Parathyroid adenoma (tissue), 2 donors: ENCODE data around the gene SMARCE1.
A peak's percentile ranks its signal among the peaks of the same experiment; 100 is the strongest.

Source experiments
- H2AFZ ChIP-seq: fragments of 300-600 bp; sonication (generic); one replicate; pipeline ENCODE4 v1.7.0; 2017; ENCODE audit warnings: antibody characterized with exemption, mild to moderate bottlenecking
- H3K27ac ChIP-seq: fragments of 300-600 bp; sonication (generic); one replicate; pipeline ENCODE4 v1.7.0; 2017
- H3K27me3 ChIP-seq: fragments of 300-600 bp; sonication (generic); one replicate; pipeline ENCODE4 v1.7.0; 2017; ENCODE audit warnings: low read length; ENCODE audit not compliant: control insufficient read depth, insufficient read depth
- H3K36me3 ChIP-seq: fragments of 300-600 bp; sonication (generic); one replicate; pipeline ENCODE4 v1.7.0; 2017; ENCODE audit warnings: low read length; ENCODE audit not compliant: control insufficient read depth, insufficient read depth
- H3K4me1 ChIP-seq: fragments of 300-600 bp; sonication (generic); one replicate; pipeline ENCODE4 v1.7.0; 2017; ENCODE audit warnings: control low read depth
- H3K4me2 ChIP-seq: fragments of 300-600 bp; sonication (generic); one replicate; pipeline ENCODE4 v1.7.0; 2017; ENCODE audit warnings: low read length
- H3K4me3 ChIP-seq: fragments of 300-600 bp; sonication (generic); one replicate; pipeline ENCODE4 v1.7.0; 2017; ENCODE audit warnings: low read depth, low read length
- H3K79me2 ChIP-seq: fragments of 300-600 bp; sonication (generic); one replicate; pipeline ENCODE4 v1.7.0; 2017; ENCODE audit warnings: control low read depth
- H3K9ac ChIP-seq: fragments of 300-600 bp; sonication (generic); one replicate; pipeline ENCODE4 v1.7.0; 2017; ENCODE audit warnings: mild to moderate bottlenecking
- H3K9me3 ChIP-seq: fragments of 300-600 bp; sonication (generic); one replicate; pipeline ENCODE4 v1.7.0; 2017; ENCODE audit warnings: low read length; ENCODE audit not compliant: control insufficient read depth
- TF ChIP-seq, protein P1 (sequence below): fragments of 300-600 bp; sonication (generic); IDR thresholded peaks from one replicate; pipeline ENCODE4 v1.7.0; 2017; ENCODE audit warnings: antibody characterized with exemption, mild to moderate bottlenecking
- donor health status: primary hyperparathyroidism.

Gene SMARCE1

DNA sequence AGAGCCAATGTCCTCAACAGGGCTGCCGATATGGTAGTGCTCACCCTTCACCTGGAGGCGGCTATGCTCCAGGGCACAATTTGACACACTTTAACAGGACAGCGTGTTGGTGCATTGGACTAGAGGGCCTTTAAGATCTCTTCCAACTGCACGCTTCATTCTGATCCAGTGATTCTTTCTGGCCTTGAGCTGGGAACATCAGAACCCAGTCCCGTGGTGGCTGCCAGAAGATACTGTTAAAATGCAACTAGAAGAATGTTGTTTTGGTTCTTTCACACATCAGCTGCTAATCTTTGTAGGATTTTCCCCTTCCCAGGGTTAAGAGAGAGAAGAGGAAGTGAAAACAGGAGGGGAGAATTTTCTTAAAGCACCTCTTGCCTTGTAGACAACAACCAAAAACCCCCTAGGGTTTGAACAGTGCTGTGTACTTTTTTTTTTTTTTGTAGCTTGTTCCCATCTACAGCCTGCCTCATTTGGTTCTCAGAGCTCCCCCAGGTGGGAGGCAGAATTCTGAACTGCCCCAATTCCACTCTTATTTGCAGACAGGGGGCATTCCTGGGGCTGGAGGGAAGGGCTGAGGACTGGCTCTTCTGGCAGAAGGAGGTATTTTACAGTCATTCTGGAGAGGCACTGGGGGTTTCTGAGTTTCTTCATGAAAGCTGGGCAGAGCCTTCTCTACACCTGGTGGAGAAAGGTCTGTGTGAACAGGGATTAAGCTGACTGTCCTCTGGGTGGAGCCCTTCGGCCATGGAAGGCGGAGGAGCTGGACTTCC is 32.4 kb downstream of the SMARCE1 start:
- TF ChIP-seq, protein P1, sequence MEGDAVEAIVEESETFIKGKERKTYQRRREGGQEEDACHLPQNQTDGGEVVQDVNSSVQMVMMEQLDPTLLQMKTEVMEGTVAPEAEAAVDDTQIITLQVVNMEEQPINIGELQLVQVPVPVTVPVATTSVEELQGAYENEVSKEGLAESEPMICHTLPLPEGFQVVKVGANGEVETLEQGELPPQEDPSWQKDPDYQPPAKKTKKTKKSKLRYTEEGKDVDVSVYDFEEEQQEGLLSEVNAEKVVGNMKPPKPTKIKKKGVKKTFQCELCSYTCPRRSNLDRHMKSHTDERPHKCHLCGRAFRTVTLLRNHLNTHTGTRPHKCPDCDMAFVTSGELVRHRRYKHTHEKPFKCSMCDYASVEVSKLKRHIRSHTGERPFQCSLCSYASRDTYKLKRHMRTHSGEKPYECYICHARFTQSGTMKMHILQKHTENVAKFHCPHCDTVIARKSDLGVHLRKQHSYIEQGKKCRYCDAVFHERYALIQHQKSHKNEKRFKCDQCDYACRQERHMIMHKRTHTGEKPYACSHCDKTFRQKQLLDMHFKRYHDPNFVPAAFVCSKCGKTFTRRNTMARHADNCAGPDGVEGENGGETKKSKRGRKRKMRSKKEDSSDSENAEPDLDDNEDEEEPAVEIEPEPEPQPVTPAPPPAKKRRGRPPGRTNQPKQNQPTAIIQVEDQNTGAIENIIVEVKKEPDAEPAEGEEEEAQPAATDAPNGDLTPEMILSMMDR = peak; percentile 39
- no peak overlapping the region for H3K27ac ChIP-seq
- H3K4me2 ChIP-seq = no peak overlapping the region
- H3K4me3 ChIP-seq = no peak overlapping the region
- no peak overlapping the region for H2AFZ ChIP-seq
- no peaks in the 10 kb centered on the region for H3K9me3 ChIP-seq
- no peaks in the 10 kb centered on the region for H3K4me1 ChIP-seq
- H3K27me3 ChIP-seq = no peaks in the 10 kb centered on the region
- no peaks in the 10 kb centered on the region for H3K36me3 ChIP-seq
- no peak overlapping the region for H3K9ac ChIP-seq
- no peaks in the 10 kb centered on the region for H3K79me2 ChIP-seq

DNA sequence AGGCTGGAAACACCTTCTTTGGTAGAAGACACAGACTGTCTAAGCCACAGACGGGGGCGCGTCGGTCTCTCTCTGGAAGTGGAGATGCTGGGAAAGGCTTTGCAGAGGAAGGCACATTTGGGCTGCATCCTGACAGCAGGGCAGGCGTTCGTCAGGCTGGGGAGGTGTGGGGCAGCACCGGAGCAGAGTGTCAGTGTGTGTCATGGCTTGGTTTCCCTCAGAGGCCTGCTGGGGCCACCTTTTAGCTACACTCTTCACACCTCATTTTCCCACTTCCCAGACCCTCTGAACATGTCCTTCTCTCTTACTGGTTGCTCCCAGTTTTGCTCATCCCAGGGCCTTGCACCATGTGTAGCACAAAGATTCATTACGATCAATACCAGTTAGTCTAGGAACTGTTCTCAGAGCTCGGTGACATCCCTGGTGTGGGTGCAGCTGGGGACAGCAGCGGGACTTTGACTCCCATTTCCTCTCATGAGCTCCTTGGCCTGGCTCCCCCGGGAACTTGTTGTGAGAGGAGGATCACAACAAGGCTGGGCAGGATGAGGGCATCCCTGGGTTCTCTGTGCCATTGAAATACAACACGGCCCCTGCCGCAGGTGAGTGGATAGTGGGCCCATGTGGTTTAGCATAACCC is 33.1 kb downstream of the SMARCE1 start:
- Histone ChIP-seq H3K9ac (no peak overlapping the region), H3K4me2 (no peak overlapping the region), H3K4me3 (no peak overlapping the region), H3K36me3 (no peaks in the 10 kb centered on the region), H3K27me3 (no peaks in the 10 kb centered on the region), H3K79me2 (no peaks in the 10 kb centered on the region), H3K4me1 (no peaks in the 10 kb centered on the region), H2AFZ (no peak overlapping the region), H3K9me3 (no peaks in the 10 kb centered on the region), H3K27ac (no peak overlapping the region)
- TF ChIP-seq, protein P1 = no peak

DNA sequence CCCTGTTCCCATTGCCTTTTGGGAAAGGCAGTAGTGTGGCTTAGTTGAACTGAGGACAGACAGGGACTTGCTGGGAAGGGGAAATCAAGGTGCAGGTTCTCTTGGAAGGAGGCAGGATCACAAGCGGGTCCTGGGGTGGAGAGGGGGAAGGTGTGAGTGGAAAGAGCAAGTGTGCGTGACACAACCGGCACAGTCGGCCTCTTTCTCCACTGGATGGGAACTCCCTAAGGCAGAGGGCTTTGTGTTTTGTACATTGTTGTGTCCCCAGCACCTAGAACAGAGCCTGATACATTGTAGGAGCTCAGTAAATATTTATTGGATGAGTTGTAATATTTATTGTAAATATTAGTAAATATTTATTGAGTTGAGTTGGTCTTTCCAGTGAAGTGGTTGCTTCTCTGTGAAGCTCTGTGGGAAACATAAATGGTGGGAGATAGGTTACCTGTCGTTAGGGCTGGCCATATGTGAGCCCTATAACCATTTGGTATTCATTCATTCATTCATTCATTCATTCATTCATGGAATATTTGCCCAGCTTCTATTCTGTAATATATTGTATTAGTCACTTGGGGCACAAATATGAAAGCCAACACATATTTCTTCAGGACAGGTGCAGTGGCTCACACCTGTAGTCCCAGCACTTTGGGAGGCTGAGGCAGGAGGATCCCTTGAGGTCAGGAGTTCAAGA is 34.0 kb downstream of the SMARCE1 start:
- no peaks in the 10 kb centered on the region for H3K36me3 ChIP-seq
- H3K9ac ChIP-seq = no peak overlapping the region
- TF ChIP-seq, protein P1 = no peak
- no peaks in the 10 kb centered on the region for H3K79me2 ChIP-seq
- H3K4me3 ChIP-seq = no peak overlapping the region
- H3K27ac ChIP-seq = no peak overlapping the region
- no peak overlapping the region for H2AFZ ChIP-seq
- no peak overlapping the region for H3K4me2 ChIP-seq
- H3K27me3 ChIP-seq = no peaks in the 10 kb centered on the region
- no peaks in the 10 kb centered on the region for H3K9me3 ChIP-seq
- H3K4me1 ChIP-seq = no peaks in the 10 kb centered on the region

DNA sequence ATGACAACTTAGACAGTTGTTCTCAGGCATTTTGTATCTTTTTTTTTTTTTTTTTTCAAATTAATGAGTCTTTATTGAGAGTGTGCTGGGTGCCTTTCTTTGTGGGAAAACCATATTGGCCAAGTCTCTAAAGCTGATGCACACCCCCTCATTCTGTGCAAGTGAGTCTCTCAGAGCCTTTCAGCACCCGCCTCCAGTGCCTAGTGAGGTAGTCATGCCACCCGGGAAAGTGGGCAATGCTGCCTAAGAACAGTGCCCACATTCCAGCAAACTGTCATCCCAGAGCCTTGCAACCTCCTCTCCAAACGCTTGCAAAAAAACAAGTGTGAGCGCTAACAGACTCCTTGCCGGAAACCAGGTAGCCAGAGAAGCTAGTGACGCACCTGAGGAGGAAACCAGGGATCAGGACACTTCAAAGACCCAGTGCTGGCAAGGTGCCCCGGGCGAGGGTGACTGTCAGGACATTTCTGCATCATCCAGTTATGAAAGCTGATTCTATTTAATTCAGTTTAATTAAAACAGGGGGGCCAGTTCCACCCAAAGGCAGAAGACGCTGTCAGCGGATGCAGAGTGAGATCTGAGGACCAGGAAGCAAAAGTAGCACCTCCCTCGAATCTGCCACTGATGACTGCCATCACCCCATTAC is 34.9 kb downstream of the SMARCE1 start:
- Histone ChIP-seq H3K27me3 (no peaks in the 10 kb centered on the region), H3K4me2 (no peak overlapping the region), H3K4me3 (no peak overlapping the region), H3K9ac (no peak overlapping the region), H3K79me2 (no peaks in the 10 kb centered on the region), H3K4me1 (no peaks in the 10 kb centered on the region), H3K27ac (no peak overlapping the region), H2AFZ (no peak overlapping the region), H3K36me3 (no peaks in the 10 kb centered on the region), H3K9me3 (no peaks in the 10 kb centered on the region)
- TF ChIP-seq, protein P1 = no peak
